GM12878 (cell line): ENCODE data around the gene SRPK2. TPM values are rescaled to one million over a fixed set of nuclear protein-coding genes. Genes with fewer than 3 reads are reported as not detected.

ENCODE experiments used
- ATAC-seq: fragments of 200-7000 bp; cut with Tn5 transposase; 3 replicates; pipeline ENCODE4 v1.9.1; 2020; ENCODE audit warnings: mild to moderate bottlenecking, moderate library complexity
- BruUV-seq: library from RNA; stranded (reverse); fragments of 400-500 nt; replicated peaks from 2 replicates; lab custom pipeline; 2021; lab: Mats Ljungman, UMichigan
- CTCF ChIA-PET: fragments of 300-600 bp; sonication (Branson Sonifier 250); formaldehyde crosslinking; extraction: SDS; loops from one replicate; lab custom pipeline; 2021; ENCODE audit warnings: inconsistent platforms; lab: Yijun Ruan, JAX
- POLR2A ChIA-PET: fragments of 350-600 bp; formaldehyde crosslinking; extraction: SDS; loops from one replicate; lab custom pipeline; 2021; ENCODE audit warnings: inconsistent platforms; lab: Charles Lee
- RAD21 ChIA-PET: fragments of 300-600 bp; sonication (Branson Sonifier 250); formaldehyde crosslinking; loops from one replicate; lab custom pipeline; 2023; ENCODE audit warnings: antibody characterized with exemption; ENCODE audit not compliant: unreplicated experiment; lab: Charles Lee
- SMC1A ChIA-PET: fragments of 300-600 bp; sonication (Branson Sonifier 250); formaldehyde crosslinking; loops from one replicate; lab custom pipeline; 2023; ENCODE audit not compliant: unreplicated experiment, uncharacterized antibody; lab: Charles Lee
- DNase-seq: peaks from one replicate; pipeline ENCODE4 v3.0.0-alpha.2; 2011; ENCODE audit warnings: low read depth, low spot score
- FAIRE-seq: peaks from 3 replicates; lab custom pipeline; 2011; peaks lifted over from hg19 to GRCh38; lab: Jason Lieb, UNC
- H2AFZ ChIP-seq: 2 replicates; pipeline ENCODE4 v1.6.0; 2011; ENCODE audit warnings: low read depth, low read length, control low read depth; ENCODE audit not compliant: control insufficient read depth
- H3K27ac ChIP-seq: 2 replicates; pipeline ENCODE4 v1.5.1; 2011; ENCODE audit warnings: control low read depth; ENCODE audit not compliant: control insufficient read depth, insufficient read depth
- H3K27me3 ChIP-seq, 2 experiments: replicated peaks in 1 of 2; 2 replicates each; pipeline versions ENCODE4 v1.6.0 to v1.6.1; 2011; ENCODE audit warnings: low read length in 1 of 2; ENCODE audit not compliant: control insufficient read depth in 2 of 2, insufficient read depth in 2 of 2
- H3K36me3 ChIP-seq, 2 experiments: 2 replicates each; pipeline ENCODE4 v1.5.1; 2011; ENCODE audit warnings: low read length in 1 of 2; ENCODE audit not compliant: control insufficient read depth in 2 of 2, insufficient read depth in 2 of 2
- H3K4me1 ChIP-seq: 2 replicates; pipeline ENCODE4 v1.6.1; 2011; ENCODE audit warnings: mild to moderate bottlenecking, low read length, moderate library complexity, mixed read lengths; ENCODE audit not compliant: control insufficient read depth, insufficient read depth
- H3K4me2 ChIP-seq: 2 replicates; pipeline ENCODE4 v1.6.0; 2011; ENCODE audit warnings: control low read depth; ENCODE audit not compliant: control insufficient read depth, insufficient read depth
- H3K4me3 ChIP-seq: fragments of 200-600 bp; sonication (generic); 2 replicates; pipeline ENCODE4 v1.5.1; 2016
- H3K79me2 ChIP-seq: 2 replicates; pipeline ENCODE4 v1.6.0; 2011; ENCODE audit warnings: low read length; ENCODE audit not compliant: control insufficient read depth, insufficient read depth
- H3K9ac ChIP-seq: 2 replicates; pipeline ENCODE4 v1.8.0; 2011; ENCODE audit warnings: low read length, control low read depth, mixed read lengths; ENCODE audit not compliant: control insufficient read depth, insufficient read depth
- H3K9me3 ChIP-seq: replicated peaks from 3 replicates; pipeline ENCODE4 v1.5.1; 2011; ENCODE audit warnings: mild to moderate bottlenecking, low read length; ENCODE audit not compliant: control insufficient read depth, insufficient read depth
- H4K20me1 ChIP-seq: 2 replicates; pipeline ENCODE4 v1.6.0; 2011; ENCODE audit not compliant: control insufficient read depth, insufficient read depth
- NR2F1 ChIP-seq: fragments of 450-650 bp; conservative IDR thresholded peaks from 2 replicates; pipeline ENCODE4 v1.6.1; 2017; ENCODE audit warnings: mild to moderate bottlenecking
- PML ChIP-seq: IDR thresholded peaks from 2 replicates; pipeline ENCODE4 v1.6.1; 2012; ENCODE audit warnings: low read length, inconsistent platforms
- POLR2A ChIP-seq: IDR thresholded peaks from 2 replicates; pipeline ENCODE4 v1.6.1; 2011; ENCODE audit warnings: low read depth, mild to moderate bottlenecking, low read length
- POU2F2 ChIP-seq: IDR thresholded peaks from 3 replicates; pipeline ENCODE4 v1.6.1; 2011; ENCODE audit warnings: low read depth, mild to moderate bottlenecking, low read length, borderline replicate concordance
- ZNF207 ChIP-seq: fragments of 450-650 bp; IDR thresholded peaks from 2 replicates; pipeline ENCODE4 v1.6.1; 2014; ENCODE audit warnings: antibody characterized with exemption, mild to moderate bottlenecking, borderline replicate concordance
- WGBS: methylation state at CpG from one replicate; pipeline ENCODE4 v1.1.6; 2016; ENCODE audit warnings: low lambda C conversion rate; ENCODE audit not compliant: insufficient replicate concordance, insufficient coverage; ENCODE audit errors: missing lambda C conversion rate; 5-methylcytosine and 5-hydroxymethylcytosine counted together
- in situ Hi-C: fragments of 300-500 bp; cut with MboI; formaldehyde crosslinking; loops from 9 replicates; pipeline ENCODE4 v1.14.3; 2018; ENCODE audit warnings: mixed read lengths
- intact Hi-C: fragments of 100-400 bp; cut with micrococcal nuclease; formaldehyde crosslinking; loops from one replicate; pipeline ENCODE4 v1.14.2; 2022; ENCODE audit not compliant: unreplicated experiment
- polyA plus RNA-seq, 11 experiments: library from polyadenylated mRNA; depleted of rRNA in 4 of 11; unstranded in 6 of 11; stranded (reverse) in 5 of 11; fragments of >200 nt; fragmentation: Nextera tagmentation in 4 of 11; fragmentation: Illumina TruSeq in 1 of 11; extraction: Ambion mirVana in 4 of 11; extraction: Trizol in 1 of 11; gene quantifications; 1 replicate in 1 of 11; 2 replicates in 10 of 11; pipeline versions ENCODE4 v1.2.1 to v1.2.3, GENCODE V29; 2011 to 2016; ENCODE audit warnings: inconsistent platforms in 2 of 11, missing spikeins in 2 of 11, low read depth in 1 of 11
- total RNA-seq, 4 experiments: library from RNA; depleted of rRNA in 3 of 4; stranded (reverse); fragments of >200 nt in 3 of 4; fragmentation: Illumina TruSeq in 1 of 4; extraction: Trizol in 1 of 4; gene quantifications; 2 replicates each; pipeline versions ENCODE4 v1.2.1 to v1.2.3, GENCODE V29; 2013 to 2021
- TF ChIP-seq, protein P1 (sequence below): fragments of 450-650 bp; IDR thresholded peaks from 2 replicates; pipeline ENCODE4 v1.6.1; 2018; ENCODE audit warnings: mild to moderate bottlenecking, low read depth, moderate library complexity; ENCODE audit not compliant: partially characterized antibody
- TF ChIP-seq, protein P2 (sequence below): fragments of 450-650 bp; IDR thresholded peaks from 2 replicates; pipeline ENCODE4 v1.6.1; 2014; ENCODE audit warnings: mild to moderate bottlenecking
- TF ChIP-seq, protein P3 (sequence below): fragments of 150-350 bp; IDR thresholded peaks from 2 replicates; pipeline ENCODE4 v1.6.1; 2016; ENCODE audit warnings: low read depth, low read length
- TF ChIP-seq, protein P4 (sequence below): IDR thresholded peaks from 2 replicates; pipeline ENCODE4 v1.6.1; 2011; ENCODE audit warnings: borderline replicate concordance, low read depth, mild to moderate bottlenecking, moderate library complexity, low read length; ENCODE audit not compliant: insufficient read depth, poor library complexity, severe bottlenecking
- TF ChIP-seq, protein P5 (sequence below): IDR thresholded peaks from 2 replicates; pipeline ENCODE4 v1.6.1; 2011; ENCODE audit warnings: low read depth, mild to moderate bottlenecking, low read length, moderate library complexity, borderline replicate concordance; ENCODE audit errors: extremely low read depth
- TF ChIP-seq, protein P6 (sequence below): fragments of 450-650 bp; IDR thresholded peaks from 2 replicates; pipeline ENCODE4 v1.6.1; 2017; ENCODE audit warnings: mild to moderate bottlenecking, low read depth, inconsistent platforms; ENCODE audit not compliant: poor library complexity, severe bottlenecking

The SRPK2 gene
- total and polyA plus RNA-seq, 10 of the 15 experiments (the other 5 are each of a cell fraction or from before 2014, with no cell fraction given), result 13.2 to 32.8 (median 24.5) TPM

DNA sequence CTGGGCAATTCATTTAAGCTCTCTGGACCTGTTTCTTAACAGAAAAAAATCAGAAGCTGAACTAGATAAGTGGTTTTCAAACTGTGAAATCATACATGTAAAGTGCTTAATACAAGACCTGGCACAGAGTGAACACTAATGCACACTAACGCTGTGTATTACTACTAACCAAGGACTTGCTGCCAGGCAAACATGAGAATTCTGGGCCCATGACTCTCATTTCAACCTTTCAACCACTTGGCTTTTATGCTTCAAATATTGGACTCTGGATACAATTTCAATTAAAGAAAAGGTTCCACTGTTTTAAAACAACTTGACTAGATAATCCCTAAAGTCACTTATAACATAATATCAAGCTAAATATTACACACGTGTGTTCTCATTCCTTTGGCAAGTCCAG, 73.4 kb downstream of the SRPK2 start:
- Histone ChIP-seq H2AFZ (no peak overlapping the region), H3K9me3 (no peaks in the 10 kb centered on the region), H4K20me1 (no peaks in the 10 kb centered on the region), H3K79me2 (peaks cover 15% of the 10 kb centered on the region), H3K4me1 (no peaks in the 10 kb centered on the region), H3K4me3 (no peak overlapping the region), H3K27me3 (no peaks in the 10 kb centered on the region), H3K36me3 (no peaks in the 10 kb centered on the region), H3K4me2 (no peak overlapping the region), H3K27ac (no peak overlapping the region), H3K9ac (no peak overlapping the region)
- ChIA-PET SMC1A (interaction anchor here (0.9 to 1.3 kb wide), 2 partner anchors 12 to 17 kb away, joined by 3 read pairs; no protein-coding TSS in a partner anchor), RAD21 (interaction anchor here (0.7 kb wide), 1 partner anchor 157 kb away, joined by 3 read pairs; no protein-coding TSS in a partner anchor), POLR2A (interaction anchor here (0.6 kb wide), 2 partner anchors 54 to 232 kb away, joined by 4 read pairs; no protein-coding TSS in a partner anchor), CTCF (interaction anchor here (0.9 kb wide), 1 partner anchor 169 kb away, joined by 3 read pairs; no protein-coding TSS in a partner anchor)
- WGBS, result 92% methylated on average over 2 of the region's 2 CpGs
- DNase-seq (no peak), ATAC-seq (no peak), FAIRE-seq (no peak)
- intact Hi-C loops, result no loop called here
- TF ChIP-seq, protein P1, sequence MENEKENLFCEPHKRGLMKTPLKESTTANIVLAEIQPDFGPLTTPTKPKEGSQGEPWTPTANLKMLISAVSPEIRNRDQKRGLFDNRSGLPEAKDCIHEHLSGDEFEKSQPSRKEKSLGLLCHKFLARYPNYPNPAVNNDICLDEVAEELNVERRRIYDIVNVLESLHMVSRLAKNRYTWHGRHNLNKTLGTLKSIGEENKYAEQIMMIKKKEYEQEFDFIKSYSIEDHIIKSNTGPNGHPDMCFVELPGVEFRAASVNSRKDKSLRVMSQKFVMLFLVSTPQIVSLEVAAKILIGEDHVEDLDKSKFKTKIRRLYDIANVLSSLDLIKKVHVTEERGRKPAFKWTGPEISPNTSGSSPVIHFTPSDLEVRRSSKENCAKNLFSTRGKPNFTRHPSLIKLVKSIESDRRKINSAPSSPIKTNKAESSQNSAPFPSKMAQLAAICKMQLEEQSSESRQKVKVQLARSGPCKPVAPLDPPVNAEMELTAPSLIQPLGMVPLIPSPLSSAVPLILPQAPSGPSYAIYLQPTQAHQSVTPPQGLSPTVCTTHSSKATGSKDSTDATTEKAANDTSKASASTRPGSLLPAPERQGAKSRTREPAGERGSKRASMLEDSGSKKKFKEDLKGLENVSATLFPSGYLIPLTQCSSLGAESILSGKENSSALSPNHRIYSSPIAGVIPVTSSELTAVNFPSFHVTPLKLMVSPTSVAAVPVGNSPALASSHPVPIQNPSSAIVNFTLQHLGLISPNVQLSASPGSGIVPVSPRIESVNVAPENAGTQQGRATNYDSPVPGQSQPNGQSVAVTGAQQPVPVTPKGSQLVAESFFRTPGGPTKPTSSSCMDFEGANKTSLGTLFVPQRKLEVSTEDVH, result no peak
- TF ChIP-seq, protein P2, sequence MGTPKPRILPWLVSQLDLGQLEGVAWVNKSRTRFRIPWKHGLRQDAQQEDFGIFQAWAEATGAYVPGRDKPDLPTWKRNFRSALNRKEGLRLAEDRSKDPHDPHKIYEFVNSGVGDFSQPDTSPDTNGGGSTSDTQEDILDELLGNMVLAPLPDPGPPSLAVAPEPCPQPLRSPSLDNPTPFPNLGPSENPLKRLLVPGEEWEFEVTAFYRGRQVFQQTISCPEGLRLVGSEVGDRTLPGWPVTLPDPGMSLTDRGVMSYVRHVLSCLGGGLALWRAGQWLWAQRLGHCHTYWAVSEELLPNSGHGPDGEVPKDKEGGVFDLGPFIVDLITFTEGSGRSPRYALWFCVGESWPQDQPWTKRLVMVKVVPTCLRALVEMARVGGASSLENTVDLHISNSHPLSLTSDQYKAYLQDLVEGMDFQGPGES, result no peak
- TF ChIP-seq POU2F2 (no peak), POLR2A (no peak), PML (no peak), ZNF207 (no peak), NR2F1 (no peak)
- TF ChIP-seq, protein P3, sequence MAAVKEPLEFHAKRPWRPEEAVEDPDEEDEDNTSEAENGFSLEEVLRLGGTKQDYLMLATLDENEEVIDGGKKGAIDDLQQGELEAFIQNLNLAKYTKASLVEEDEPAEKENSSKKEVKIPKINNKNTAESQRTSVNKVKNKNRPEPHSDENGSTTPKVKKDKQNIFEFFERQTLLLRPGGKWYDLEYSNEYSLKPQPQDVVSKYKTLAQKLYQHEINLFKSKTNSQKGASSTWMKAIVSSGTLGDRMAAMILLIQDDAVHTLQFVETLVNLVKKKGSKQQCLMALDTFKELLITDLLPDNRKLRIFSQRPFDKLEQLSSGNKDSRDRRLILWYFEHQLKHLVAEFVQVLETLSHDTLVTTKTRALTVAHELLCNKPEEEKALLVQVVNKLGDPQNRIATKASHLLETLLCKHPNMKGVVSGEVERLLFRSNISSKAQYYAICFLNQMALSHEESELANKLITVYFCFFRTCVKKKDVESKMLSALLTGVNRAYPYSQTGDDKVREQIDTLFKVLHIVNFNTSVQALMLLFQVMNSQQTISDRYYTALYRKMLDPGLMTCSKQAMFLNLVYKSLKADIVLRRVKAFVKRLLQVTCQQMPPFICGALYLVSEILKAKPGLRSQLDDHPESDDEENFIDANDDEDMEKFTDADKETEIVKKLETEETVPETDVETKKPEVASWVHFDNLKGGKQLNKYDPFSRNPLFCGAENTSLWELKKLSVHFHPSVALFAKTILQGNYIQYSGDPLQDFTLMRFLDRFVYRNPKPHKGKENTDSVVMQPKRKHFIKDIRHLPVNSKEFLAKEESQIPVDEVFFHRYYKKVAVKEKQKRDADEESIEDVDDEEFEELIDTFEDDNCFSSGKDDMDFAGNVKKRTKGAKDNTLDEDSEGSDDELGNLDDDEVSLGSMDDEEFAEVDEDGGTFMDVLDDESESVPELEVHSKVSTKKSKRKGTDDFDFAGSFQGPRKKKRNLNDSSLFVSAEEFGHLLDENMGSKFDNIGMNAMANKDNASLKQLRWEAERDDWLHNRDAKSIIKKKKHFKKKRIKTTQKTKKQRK, result no peak
- TF ChIP-seq, protein P4, sequence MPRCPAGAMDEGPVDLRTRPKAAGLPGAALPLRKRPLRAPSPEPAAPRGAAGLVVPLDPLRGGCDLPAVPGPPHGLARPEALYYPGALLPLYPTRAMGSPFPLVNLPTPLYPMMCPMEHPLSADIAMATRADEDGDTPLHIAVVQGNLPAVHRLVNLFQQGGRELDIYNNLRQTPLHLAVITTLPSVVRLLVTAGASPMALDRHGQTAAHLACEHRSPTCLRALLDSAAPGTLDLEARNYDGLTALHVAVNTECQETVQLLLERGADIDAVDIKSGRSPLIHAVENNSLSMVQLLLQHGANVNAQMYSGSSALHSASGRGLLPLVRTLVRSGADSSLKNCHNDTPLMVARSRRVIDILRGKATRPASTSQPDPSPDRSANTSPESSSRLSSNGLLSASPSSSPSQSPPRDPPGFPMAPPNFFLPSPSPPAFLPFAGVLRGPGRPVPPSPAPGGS, result no peak
- TF ChIP-seq, protein P5, sequence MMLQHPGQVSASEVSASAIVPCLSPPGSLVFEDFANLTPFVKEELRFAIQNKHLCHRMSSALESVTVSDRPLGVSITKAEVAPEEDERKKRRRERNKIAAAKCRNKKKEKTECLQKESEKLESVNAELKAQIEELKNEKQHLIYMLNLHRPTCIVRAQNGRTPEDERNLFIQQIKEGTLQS, result no peak
- TF ChIP-seq, protein P6, sequence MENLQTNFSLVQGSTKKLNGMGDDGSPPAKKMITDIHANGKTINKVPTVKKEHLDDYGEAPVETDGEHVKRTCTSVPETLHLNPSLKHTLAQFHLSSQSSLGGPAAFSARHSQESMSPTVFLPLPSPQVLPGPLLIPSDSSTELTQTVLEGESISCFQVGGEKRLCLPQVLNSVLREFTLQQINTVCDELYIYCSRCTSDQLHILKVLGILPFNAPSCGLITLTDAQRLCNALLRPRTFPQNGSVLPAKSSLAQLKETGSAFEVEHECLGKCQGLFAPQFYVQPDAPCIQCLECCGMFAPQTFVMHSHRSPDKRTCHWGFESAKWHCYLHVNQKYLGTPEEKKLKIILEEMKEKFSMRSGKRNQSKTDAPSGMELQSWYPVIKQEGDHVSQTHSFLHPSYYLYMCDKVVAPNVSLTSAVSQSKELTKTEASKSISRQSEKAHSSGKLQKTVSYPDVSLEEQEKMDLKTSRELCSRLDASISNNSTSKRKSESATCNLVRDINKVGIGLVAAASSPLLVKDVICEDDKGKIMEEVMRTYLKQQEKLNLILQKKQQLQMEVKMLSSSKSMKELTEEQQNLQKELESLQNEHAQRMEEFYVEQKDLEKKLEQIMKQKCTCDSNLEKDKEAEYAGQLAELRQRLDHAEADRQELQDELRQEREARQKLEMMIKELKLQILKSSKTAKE, result no peak
- BruUV-seq, result no TSS peak
- in situ Hi-C loops, result no loop called here
